Testis (tissue), 2 donors: ENCODE measurements around the gene CD58.

Experiments used
- CTCF ChIP-seq, 3 experiments: fragments of 450-650 bp in 2 of 3; fragments of 200-600 bp in 1 of 3; sonication (generic) in 1 of 3; IDR thresholded peaks; one replicate each; pipeline ENCODE4 v1.5.1; 2016 to 2019; ENCODE audit warnings: antibody characterized with exemption in 3 of 3, mild to moderate bottlenecking in 2 of 3, moderate library complexity in 1 of 3
- POLR2A ChIP-seq: fragments of 450-650 bp; IDR thresholded peaks from one replicate; pipeline ENCODE4 v1.6.1; 2017; ENCODE audit warnings: antibody characterized with exemption, mild to moderate bottlenecking, moderate library complexity

GRCh38 chr1:116478621-116479020, 92.2 kb downstream of the CD58 start:
- no peak for TF ChIP-seq POLR2A
- TF ChIP-seq CTCF (IDR thresholded peaks at IDR 0.05) = no peak
